K562 (cell line): ENCODE measurements around the gene PGAP3. TPM values are rescaled to one million over a fixed set of nuclear protein-coding genes. Genes with fewer than 3 reads are reported as not detected.

Experiments used
- ATAC-seq: fragments of 200-7000 bp; cut with Tn5 transposase; 3 replicates; pipeline ENCODE4 v1.9.1; 2020; ENCODE audit warnings: moderate library complexity
- BruUV-seq: library from RNA; stranded (reverse); fragments of 400-500 nt; replicated peaks from 2 replicates; lab custom pipeline; 2021; lab: Mats Ljungman, UMichigan
- CTCF ChIA-PET: fragments of 300-600 bp; formaldehyde crosslinking; extraction: SDS; loops from one replicate; lab custom pipeline; 2021; ENCODE audit warnings: low intra/inter-chr PET ratio; lab: Yijun Ruan, JAX
- POLR2A ChIA-PET: fragments of 300-600, 350-650 bp; sonication (Branson Sonifier 250); formaldehyde crosslinking; extraction: SDS; loops from one replicate; lab custom pipeline; 2021; ENCODE audit warnings: antibody characterized with exemption, inconsistent platforms; lab: Yijun Ruan, JAX
- DNase-seq, 4 experiments: peaks; one replicate each; pipeline versions ENCODE4 v3.0.0 to v3.0.0-alpha.2; 2011 to 2018; ENCODE audit warnings: low spot score in 3 of 4, mixed read lengths in 3 of 4; ENCODE audit errors: extremely low read depth in 1 of 4
- FAIRE-seq: peaks from 2 replicates; lab custom pipeline; 2011; peaks lifted over from hg19 to GRCh38; lab: Jason Lieb, UNC
- H2AFZ ChIP-seq: 2 replicates; pipeline ENCODE4 v1.6.0; 2011; ENCODE audit warnings: low read depth, low read length, control low read depth, inconsistent platforms
- H3K27ac ChIP-seq: fragments of 200-600 bp; 3 replicates; pipeline ENCODE4 v1.8.0; 2011; ENCODE audit warnings: low read depth, mild to moderate bottlenecking, control low read depth, inconsistent platforms, low read length, moderate library complexity, mixed read lengths; ENCODE audit errors: extremely low read depth
- H3K27me3 ChIP-seq, 2 experiments: fragments of 300-600 bp in 1 of 2; 2 replicates in 1 of 2; 3 replicates in 1 of 2; pipeline versions ENCODE4 v1.6.0 to v1.8.0; 2011; ENCODE audit warnings: inconsistent platforms in 2 of 2, low read length in 2 of 2, mild to moderate bottlenecking in 1 of 2, mixed read lengths in 1 of 2, moderate library complexity in 1 of 2; ENCODE audit not compliant: control insufficient read depth in 2 of 2, insufficient read depth in 2 of 2
- H3K36me3 ChIP-seq: fragments of 300-600 bp; 3 replicates; pipeline ENCODE4 v1.8.0; 2011; ENCODE audit warnings: mild to moderate bottlenecking, low read length, inconsistent platforms; ENCODE audit not compliant: control insufficient read depth, insufficient read depth
- H3K4me1 ChIP-seq, 2 experiments: fragments of 200-600 bp in 1 of 2; replicated peaks in 1 of 2; 2 replicates in 1 of 2; 3 replicates in 1 of 2; pipeline versions ENCODE4 v1.5.1 to v1.8.0; 2011; ENCODE audit warnings: inconsistent platforms in 2 of 2, low read length in 2 of 2, mild to moderate bottlenecking in 1 of 2, mixed read lengths in 1 of 2, moderate library complexity in 1 of 2; ENCODE audit not compliant: control insufficient read depth in 2 of 2, insufficient read depth in 2 of 2
- H3K4me2 ChIP-seq: 2 replicates; pipeline ENCODE4 v1.6.1; 2011; ENCODE audit warnings: low read length, control low read depth, inconsistent platforms, mixed read lengths; ENCODE audit not compliant: insufficient read depth
- H3K4me3 ChIP-seq: fragments of 200-600 bp; sonication (generic), shearing (Covaris generic); 2 replicates; pipeline ENCODE4 v1.5.1; 2016; ENCODE audit warnings: control low read depth, inconsistent platforms
- H3K79me2 ChIP-seq: fragments of 200-600 bp; 3 replicates; pipeline ENCODE4 v1.8.0; 2011; ENCODE audit warnings: low read length, inconsistent platforms; ENCODE audit not compliant: control insufficient read depth, insufficient read depth
- H3K9ac ChIP-seq, 2 experiments: 2 replicates each; pipeline versions ENCODE4 v1.6.0 to v1.6.1; 2011; ENCODE audit warnings: low read depth in 2 of 2, low read length in 2 of 2, control low read depth in 1 of 2, inconsistent platforms in 1 of 2, mild to moderate bottlenecking in 1 of 2, mixed read lengths in 1 of 2; ENCODE audit not compliant: insufficient read depth in 1 of 2
- H3K9me1 ChIP-seq: one replicate; pipeline ENCODE4 v1.6.0; 2011; ENCODE audit warnings: inconsistent platforms, mild to moderate bottlenecking, low read length, moderate library complexity; ENCODE audit not compliant: control insufficient read depth, insufficient read depth
- H3K9me3 ChIP-seq: replicated peaks from 2 replicates; pipeline ENCODE4 v1.5.1; 2011; ENCODE audit warnings: low read depth, low read length, inconsistent platforms; ENCODE audit not compliant: control insufficient read depth, insufficient read depth
- H4K20me1 ChIP-seq: replicated peaks from 2 replicates; pipeline ENCODE4 v1.6.1; 2011; ENCODE audit warnings: low read length, inconsistent platforms, mixed read lengths; ENCODE audit not compliant: control insufficient read depth, insufficient read depth
- CBFB ChIP-seq: sonication (generic); formaldehyde crosslinking; IDR thresholded peaks from 2 replicates; pipeline ENCODE4 v1.4.0; 2020; ENCODE audit warnings: mild to moderate bottlenecking, missing genetic modification reagents
- DDX20 ChIP-seq: fragments of 450-650 bp; IDR thresholded peaks from 2 replicates; pipeline ENCODE4 v1.6.1; 2016; ENCODE audit warnings: missing genetic modification characterization, low read depth, mild to moderate bottlenecking, missing compliant biosample characterization, moderate library complexity
- FIP1L1 ChIP-seq: fragments of 200-400 bp; formaldehyde crosslinking; IDR thresholded peaks from 2 replicates; pipeline ENCODE4 v1.6.1; 2018; ENCODE audit warnings: mild to moderate bottlenecking, low read depth, low read length; ENCODE audit not compliant: poor library complexity, severe bottlenecking
- KLF10 ChIP-seq: fragments of 250-450 bp; sonication (Bioruptor Pico); IDR thresholded peaks from 2 replicates; pipeline ENCODE4 v1.6.1; 2021; ENCODE audit warnings: matching md5 sums
- PHB ChIP-seq: fragments of 250-450 bp; sonication (Bioruptor Pico); IDR thresholded peaks from 2 replicates; pipeline ENCODE4 v1.5.0; 2021
- PHF21A ChIP-seq: fragments of 450-650 bp; IDR thresholded peaks from 2 replicates; pipeline ENCODE4 v1.6.1; 2017; ENCODE audit warnings: low read depth, borderline replicate concordance
- POLR2G ChIP-seq: fragments of 200-400 bp; formaldehyde crosslinking; IDR thresholded peaks from 2 replicates; pipeline ENCODE4 v1.6.1; 2017; ENCODE audit warnings: low read depth, mild to moderate bottlenecking, antibody characterized with exemption, low read length, moderate library complexity
- RBFOX2 ChIP-seq: fragments of 200-400 bp; formaldehyde crosslinking; IDR thresholded peaks from 2 replicates; pipeline ENCODE4 v1.6.1; 2017; ENCODE audit warnings: low read depth, mild to moderate bottlenecking, low read length, moderate library complexity
- RBM15 ChIP-seq: fragments of 200-400 bp; formaldehyde crosslinking; IDR thresholded peaks from 2 replicates; pipeline ENCODE4 v1.6.1; 2018; ENCODE audit warnings: mild to moderate bottlenecking, low read length, moderate library complexity; ENCODE audit not compliant: insufficient read depth
- RBM25 ChIP-seq: fragments of 200-400 bp; formaldehyde crosslinking; IDR thresholded peaks from 2 replicates; pipeline ENCODE4 v1.6.1; 2018; ENCODE audit warnings: low read length, low read depth, moderate library complexity; ENCODE audit not compliant: severe bottlenecking
- RFX5 ChIP-seq: IDR thresholded peaks from 2 replicates; pipeline ENCODE4 v1.6.1; 2011; ENCODE audit warnings: low read depth, mild to moderate bottlenecking, improper control_type of control experiment, low read length
- TSC22D4 ChIP-seq: fragments of 450-650 bp; IDR thresholded peaks from 2 replicates; pipeline ENCODE4 v1.6.1; 2016; ENCODE audit warnings: missing genetic modification characterization, missing biosample characterization, control low read depth
- ZFP36 ChIP-seq: fragments of 150-350 bp; IDR thresholded peaks from 2 replicates; pipeline ENCODE4 v1.6.1; 2018; ENCODE audit warnings: low read length, low read depth; ENCODE audit not compliant: partially characterized antibody
- ZNF408 ChIP-seq: fragments of 250-450 bp; sonication (Bioruptor Pico); IDR thresholded peaks from 2 replicates; pipeline ENCODE4 v1.4.0; 2020; ENCODE audit warnings: low read depth, mild to moderate bottlenecking, moderate library complexity
- ZNF57 ChIP-seq: fragments of 450-650 bp; formaldehyde crosslinking; IDR thresholded peaks from 2 replicates; pipeline ENCODE4 v1.4.0; 2020; ENCODE audit warnings: mild to moderate bottlenecking, moderate library complexity
- WGBS: fragments of 100-300 bp; shearing (Covaris generic); methylation state at CpG from one replicate; pipeline ENCODE4 v1.1.6; 2016; ENCODE audit warnings: low coverage, mixed read lengths; ENCODE audit not compliant: insufficient coverage; ENCODE audit errors: missing lambda C conversion rate; 5-methylcytosine and 5-hydroxymethylcytosine counted together
- in situ Hi-C: fragments of 300-500 bp; cut with MboI; formaldehyde crosslinking; loops from 4 replicates; pipeline ENCODE4 v1.15.0; 2018; ENCODE audit warnings: inconsistent platforms, mixed read lengths
- intact Hi-C: fragments of 100-400 bp; cut with micrococcal nuclease; formaldehyde crosslinking; loops from 2 replicates; pipeline ENCODE4 v1.14.2; 2022
- polyA plus RNA-seq, 8 experiments: library from polyadenylated mRNA; depleted of rRNA in 4 of 8; stranded (reverse) in 5 of 8; unstranded in 3 of 8; fragments of >200 nt; fragmentation: Nextera tagmentation in 2 of 8; fragmentation: Illumina TruSeq in 1 of 8; extraction: Ambion mirVana in 2 of 8; extraction: Trizol in 1 of 8; gene quantifications; 2 replicates each; pipeline versions ENCODE4 v1.2.1 to v1.2.3, GENCODE V29; 2011 to 2014; ENCODE audit warnings: inconsistent platforms in 1 of 8, missing spikeins in 1 of 8
- total RNA-seq, 7 experiments: library from RNA; depleted of rRNA in 6 of 7; stranded (reverse); fragments of >200 nt in 6 of 7; fragmentation: Illumina TruSeq in 2 of 7; extraction: Trizol in 2 of 7; gene quantifications; 2 replicates each; pipeline versions ENCODE4 v1.2.1 to v1.2.3, GENCODE V29; 2011 to 2021; ENCODE audit warnings: low replicate concordance in 1 of 7
- TF ChIP-seq, protein P1 (sequence below): fragments of 250-450 bp; sonication (Bioruptor Pico); IDR thresholded peaks from 2 replicates; pipeline ENCODE4 v1.5.0; 2021

Gene PGAP3
- total and polyA plus RNA-seq, 9 of the 15 experiments (the other 6 are each of a cell fraction or from before 2014, with no cell fraction given): 0.38 to 9.4 (median 4.5) TPM

DNA sequence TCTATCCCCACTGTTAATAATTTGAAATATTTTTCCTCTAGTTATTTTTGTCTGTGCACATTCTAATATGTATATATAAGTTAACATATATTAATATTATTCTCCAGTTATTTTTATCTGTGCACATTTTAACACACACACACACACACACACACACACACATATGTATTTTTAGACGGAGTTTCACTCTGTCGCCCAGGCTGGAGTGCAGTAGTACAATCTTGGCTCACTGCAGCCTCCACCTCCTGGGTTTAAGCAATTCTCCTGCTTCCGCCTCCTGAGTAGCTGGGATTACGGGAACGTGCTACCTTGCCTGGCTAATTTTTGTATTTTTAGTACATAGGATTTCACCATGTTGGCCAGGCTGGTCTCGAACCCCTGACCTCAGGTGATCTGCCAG lies 29.8 kb upstream of the PGAP3 start:
- ChIA-PET CTCF (no interaction called here), POLR2A (no interaction called here)
- no peak overlapping the region for H3K4me3 ChIP-seq
- intact Hi-C loops (no loop called here), in situ Hi-C loops (no loop called here)
- H3K36me3 ChIP-seq: no peaks in the 10 kb centered on the region
- BruUV-seq: no TSS peak
- H3K4me1 ChIP-seq: peaks cover 0 to 13% of the 10 kb centered on the region in 2 experiments; a peak in 2 of 5 replicates
- WGBS: 59% methylated on average over 6 of the region's 6 CpGs
- no peak overlapping the region for H3K4me2 ChIP-seq
- no peaks in the 10 kb centered on the region for H3K9me3 ChIP-seq
- no peak overlapping the region for H2AFZ ChIP-seq
- no peaks in the 10 kb centered on the region for H3K79me2 ChIP-seq
- no peak for FAIRE-seq
- H3K9ac ChIP-seq: no peak overlapping the region
- DNase-seq: no peak
- H3K27ac ChIP-seq: no peak overlapping the region
- no peaks in the 10 kb centered on the region for H3K9me1 ChIP-seq
- no peaks in the 10 kb centered on the region for H3K27me3 ChIP-seq
- no peak for TF ChIP-seq DDX20 (tag)
- no peak for TF ChIP-seq FIP1L1
- TF ChIP-seq ZNF408: no peak
- no peaks in the 10 kb centered on the region for H4K20me1 ChIP-seq
- no peak for ATAC-seq

DNA sequence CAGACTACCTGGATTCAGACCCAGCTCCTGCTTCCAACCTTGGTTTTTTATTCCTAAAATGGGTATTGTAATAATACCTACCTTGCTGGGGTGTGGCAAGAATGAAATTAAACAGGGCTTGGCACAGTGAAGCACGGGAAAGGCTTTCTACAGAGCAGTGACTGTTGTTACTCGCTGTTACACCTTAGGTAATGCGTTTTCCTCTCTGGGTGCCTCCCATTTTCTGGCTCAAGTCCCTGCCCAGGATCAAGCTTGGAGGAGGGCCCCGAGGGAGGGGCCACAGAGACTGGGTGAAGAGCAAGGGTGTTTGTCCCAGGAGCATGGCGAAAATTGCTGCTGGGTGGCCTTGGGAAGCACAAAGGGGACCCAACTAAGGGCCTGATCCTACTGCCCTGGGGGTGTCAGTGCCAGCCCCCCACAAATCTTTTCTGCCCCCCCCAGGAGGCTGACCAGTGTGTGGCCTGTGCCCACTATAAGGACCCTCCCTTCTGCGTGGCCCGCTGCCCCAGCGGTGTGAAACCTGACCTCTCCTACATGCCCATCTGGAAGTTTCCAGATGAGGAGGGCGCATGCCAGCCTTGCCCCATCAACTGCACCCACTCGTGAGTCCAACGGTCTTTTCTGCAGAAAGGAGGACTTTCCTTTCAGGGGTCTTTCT lies 29.2 kb upstream of the PGAP3 start:
- POLR2A ChIA-PET: interaction anchor here (1.0 kb wide), 1 partner anchor 8 kb away, joined by 3 read pairs; no protein-coding TSS in a partner anchor
- Histone ChIP-seq H4K20me1 (no peaks in the 10 kb centered on the region), H3K4me1 (peaks cover 0 to 13% of the 10 kb centered on the region in 2 experiments; a peak in 2 of 5 replicates), H3K9me1 (no peaks in the 10 kb centered on the region), H2AFZ (no peak overlapping the region), H3K4me3 (no peak overlapping the region), H3K27me3 (no peaks in the 10 kb centered on the region), H3K9ac (peak overlapping the region in 1 of 2 experiments; percentile 64; a peak in 2 of 4 replicates), H3K79me2 (no peaks in the 10 kb centered on the region), H3K27ac (no peak overlapping the region), H3K4me2 (no peak overlapping the region), H3K9me3 (no peaks in the 10 kb centered on the region), H3K36me3 (no peaks in the 10 kb centered on the region)
- intact Hi-C loops (no loop called here), in situ Hi-C loops (no loop called here)
- DNase-seq: no peak
- FAIRE-seq: no peak
- no TSS peak for BruUV-seq
- ATAC-seq: peak; percentile 37; the same call in 2 of the 3 replicates
- CTCF ChIA-PET: no interaction called here
- 47% methylated on average over 11 of the region's 11 CpGs for WGBS
- no peak for TF ChIP-seq PHB (CRISPR knock-in tag)
- TF ChIP-seq RBM15: no peak
- no peak for TF ChIP-seq CBFB (CRISPR knock-in tag)
- TF ChIP-seq ZNF57: no peak
- TF ChIP-seq PHF21A: no peak
- TF ChIP-seq RBFOX2: no peak
- TF ChIP-seq ZFP36: no peak
- no peak for TF ChIP-seq KLF10
- TF ChIP-seq TSC22D4 (tag): no peak
- TF ChIP-seq, protein P1, sequence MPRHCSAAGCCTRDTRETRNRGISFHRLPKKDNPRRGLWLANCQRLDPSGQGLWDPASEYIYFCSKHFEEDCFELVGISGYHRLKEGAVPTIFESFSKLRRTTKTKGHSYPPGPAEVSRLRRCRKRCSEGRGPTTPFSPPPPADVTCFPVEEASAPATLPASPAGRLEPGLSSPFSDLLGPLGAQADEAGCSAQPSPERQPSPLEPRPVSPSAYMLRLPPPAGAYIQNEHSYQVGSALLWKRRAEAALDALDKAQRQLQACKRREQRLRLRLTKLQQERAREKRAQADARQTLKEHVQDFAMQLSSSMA (CRISPR knock-in tag): no peak
- no peak for TF ChIP-seq RFX5
- TF ChIP-seq POLR2G: no peak
- no peak for TF ChIP-seq RBM25
